HUES48 (cell line): Measurements from ENCODE around the gene PSMA7.
A peak's percentile ranks its signal among the peaks of the same experiment; 100 is the strongest.

Source experiments
- H3K27ac ChIP-seq: one replicate; pipeline ENCODE4 v1.7.0; 2013; ENCODE audit warnings: low read depth, low read length, inconsistent platforms
- H3K27me3 ChIP-seq: 2 replicates; pipeline ENCODE4 v1.6.1; 2013; ENCODE audit warnings: mild to moderate bottlenecking, low read length; ENCODE audit not compliant: control insufficient read depth, insufficient read depth
- H3K36me3 ChIP-seq: 2 replicates; pipeline ENCODE4 v1.6.1; 2013; ENCODE audit warnings: low read length; ENCODE audit not compliant: control insufficient read depth, insufficient read depth
- H3K4me1 ChIP-seq: 2 replicates; pipeline ENCODE4 v1.6.1; 2013; ENCODE audit warnings: mild to moderate bottlenecking, low read length; ENCODE audit not compliant: control insufficient read depth, insufficient read depth
- H3K4me3 ChIP-seq: 2 replicates; pipeline ENCODE4 v1.5.1; 2013; ENCODE audit warnings: mild to moderate bottlenecking, low read depth, low read length
- H3K9ac ChIP-seq: 2 replicates; pipeline ENCODE4 v1.6.1; 2013; ENCODE audit warnings: mild to moderate bottlenecking, low read depth, low read length, moderate library complexity
- H3K9me3 ChIP-seq: 2 replicates; pipeline ENCODE4 v1.6.1; 2013; ENCODE audit warnings: low read length; ENCODE audit not compliant: control insufficient read depth, insufficient read depth

Gene PSMA7

DNA sequence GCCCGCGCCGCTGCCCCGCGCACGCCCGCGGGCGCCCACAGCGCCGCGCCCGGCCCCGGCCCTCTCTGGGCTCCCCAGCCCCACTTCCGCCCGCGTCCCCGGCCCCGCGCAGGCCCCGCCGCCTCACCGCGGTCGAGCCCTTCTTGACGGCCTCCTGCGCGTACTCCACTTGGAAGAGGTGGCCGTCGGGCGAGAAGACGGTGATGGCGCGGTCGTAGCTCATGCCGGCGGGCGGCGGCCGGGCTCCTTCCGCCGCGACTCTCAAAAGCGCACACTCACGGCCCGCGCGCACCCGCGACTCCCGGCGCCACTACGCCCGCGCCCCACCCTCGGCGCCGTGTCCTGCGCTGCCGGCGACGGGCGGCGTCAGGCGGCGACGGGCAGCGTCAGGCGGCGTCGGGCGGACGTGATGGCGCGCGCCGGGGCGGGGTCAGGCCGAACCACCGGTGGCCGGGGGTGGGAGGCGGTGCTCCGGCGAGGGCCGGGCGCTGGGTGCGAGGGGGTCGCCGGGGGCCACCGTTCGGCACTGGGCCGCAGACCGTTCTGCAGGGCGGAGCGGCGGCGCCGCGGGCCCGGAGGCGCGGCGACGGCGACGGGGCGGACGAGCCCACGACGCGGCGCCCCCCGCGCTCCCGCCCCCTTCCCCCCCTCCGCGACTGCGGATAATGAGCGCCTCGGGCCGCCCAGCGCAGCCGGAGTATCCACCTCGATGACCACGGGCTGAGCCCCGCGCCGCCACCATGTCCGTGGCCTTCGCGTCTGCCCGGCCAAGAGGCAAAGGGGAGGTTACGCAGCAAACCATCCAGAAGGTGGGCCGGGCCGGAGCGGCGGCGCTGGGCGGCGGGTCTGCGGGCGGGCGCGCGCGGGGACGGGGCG lies at the start of gene PSMA7, which contains the start of gene SS18L1:
Gene PSMA7, minus strand, starts transcription at position 314 of the 876 bp plus-strand sequence. Its CDS starts 91 bp downstream, at position 223.
Gene SS18L1, plus strand, starts transcription at position 689 of the 876 bp plus-strand sequence. Its CDS starts 52 bp downstream, at position 741.
- Histone ChIP-seq H3K36me3 (peaks cover 45% of the 10 kb centered on the region), H3K27ac (peak within 1 kb of the TSS; percentile 83), H3K4me1 (peaks cover 13% of the 10 kb centered on the region)

DNA sequence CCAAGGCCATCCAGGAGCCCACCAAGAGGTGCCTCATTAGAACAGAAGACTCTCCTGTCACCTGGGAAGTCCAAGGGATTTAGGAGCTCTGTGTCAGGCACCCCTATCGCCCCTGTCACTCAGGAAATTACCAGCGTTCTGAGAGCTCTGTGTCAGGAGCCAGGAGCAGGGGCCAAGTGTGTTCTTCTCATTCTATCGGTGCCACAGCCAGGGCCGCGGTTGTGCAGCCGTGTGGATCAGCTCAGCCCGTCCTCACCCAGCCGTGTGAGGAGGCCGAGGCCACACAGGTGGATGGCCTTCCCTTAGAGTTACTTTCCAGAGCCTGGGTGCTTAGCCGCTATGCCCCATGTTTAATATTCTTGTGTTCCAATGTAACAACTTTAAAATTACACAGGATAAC lies 49.4 kb upstream of the PSMA7 start:
- Histone ChIP-seq H3K9ac (no peak overlapping the region), H3K27ac (no peak overlapping the region), H3K36me3 (peaks cover 21% of the 10 kb centered on the region), H3K27me3 (no peaks in the 10 kb centered on the region), H3K4me1 (no peaks in the 10 kb centered on the region), H3K9me3 (no peaks in the 10 kb centered on the region), H3K4me3 (no peak overlapping the region)

More for the DNA sequence above, at the start of gene PSMA7, which contains the start of gene SS18L1:
- H3K4me3 ChIP-seq, result peak within 1 kb of the TSS; percentile 84
- H3K9ac ChIP-seq, result peak within 1 kb of the TSS; percentile 91
- no peaks in the 10 kb centered on the region for H3K9me3 ChIP-seq
- no peaks in the 10 kb centered on the region for H3K27me3 ChIP-seq

DNA sequence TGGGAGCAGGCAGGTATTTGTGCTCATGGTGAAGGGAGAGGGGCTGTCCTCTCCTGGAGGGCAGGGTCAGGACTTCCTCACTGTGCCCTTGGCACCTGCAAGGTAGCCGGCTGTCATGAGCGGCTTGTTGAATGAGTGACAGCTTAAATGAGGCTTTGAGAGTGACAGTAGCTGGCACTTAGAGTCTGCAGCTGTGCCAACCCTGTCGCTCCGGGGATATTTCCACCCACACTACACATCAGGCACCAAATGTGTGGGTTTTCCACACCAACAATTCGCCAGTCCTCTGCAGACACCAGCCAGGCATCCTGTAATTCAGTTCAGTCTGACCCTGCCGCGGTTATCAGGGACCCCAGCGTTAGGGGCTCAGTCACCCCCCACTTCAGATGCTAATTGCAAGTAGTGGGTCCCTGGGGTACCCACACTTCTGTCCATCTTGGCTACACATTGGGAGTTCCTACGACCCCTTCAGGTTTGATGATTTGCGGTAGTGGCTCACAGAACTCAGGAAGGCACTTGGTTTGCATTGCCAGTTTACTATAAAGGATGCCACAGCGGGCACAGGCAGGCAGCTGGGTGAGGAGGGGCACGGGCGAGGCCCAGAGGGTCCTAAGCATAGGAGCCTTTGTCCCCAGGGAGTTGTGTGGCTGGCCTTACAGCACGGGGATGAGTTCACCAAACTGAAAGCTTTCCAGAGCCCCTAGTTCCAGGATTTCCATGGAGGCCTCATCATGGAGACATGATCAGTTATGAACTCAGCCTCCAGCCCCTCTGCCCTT lies 48.8 kb upstream of the PSMA7 start:
- Histone ChIP-seq H3K9ac (no peak overlapping the region), H3K36me3 (peaks cover 21% of the 10 kb centered on the region), H3K27ac (no peak overlapping the region), H3K27me3 (no peaks in the 10 kb centered on the region), H3K9me3 (no peaks in the 10 kb centered on the region), H3K4me3 (no peak overlapping the region), H3K4me1 (no peaks in the 10 kb centered on the region)

DNA sequence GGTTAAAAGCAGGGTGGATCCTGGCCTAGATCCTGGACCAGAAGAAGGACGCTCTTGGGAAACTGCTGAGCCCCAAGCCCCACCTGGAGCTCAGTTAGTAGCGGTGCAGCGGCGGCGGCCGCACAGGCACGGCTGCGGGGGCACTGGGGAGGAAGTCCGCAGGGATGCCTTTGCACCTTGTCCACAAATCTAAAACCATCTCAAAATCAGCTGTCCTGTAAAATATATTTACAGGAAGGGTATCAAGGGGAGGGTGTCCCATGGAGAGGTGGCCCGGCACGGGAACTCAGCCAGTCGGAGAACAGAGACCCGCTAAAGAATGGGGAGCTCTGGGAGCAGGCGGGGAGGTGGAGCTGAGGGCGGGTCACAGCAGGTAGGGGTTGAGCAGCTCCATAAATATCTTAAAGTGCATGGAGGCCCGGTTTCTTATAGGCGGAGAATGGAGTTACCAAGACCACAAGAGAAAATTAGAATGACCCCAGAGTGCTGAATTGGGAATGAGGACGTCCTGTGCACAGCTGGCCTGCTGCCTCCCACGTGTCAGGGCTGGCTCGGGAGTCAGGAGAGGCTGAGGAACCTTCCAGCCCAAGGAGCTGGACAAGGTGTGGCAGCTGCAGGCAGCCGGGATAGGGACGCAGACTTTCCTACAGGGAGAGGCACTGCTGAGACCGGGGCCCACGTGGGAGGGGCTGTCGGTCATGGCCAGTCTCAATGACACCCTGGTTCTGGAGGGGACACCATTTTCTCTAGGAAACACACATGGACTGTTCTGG lies 47.6 kb upstream of the PSMA7 start:
- Histone ChIP-seq H3K27ac (no peak overlapping the region), H3K27me3 (no peaks in the 10 kb centered on the region), H3K9me3 (no peaks in the 10 kb centered on the region), H3K4me1 (no peaks in the 10 kb centered on the region), H3K4me3 (no peak overlapping the region), H3K36me3 (peaks cover 19% of the 10 kb centered on the region), H3K9ac (no peak overlapping the region)

DNA sequence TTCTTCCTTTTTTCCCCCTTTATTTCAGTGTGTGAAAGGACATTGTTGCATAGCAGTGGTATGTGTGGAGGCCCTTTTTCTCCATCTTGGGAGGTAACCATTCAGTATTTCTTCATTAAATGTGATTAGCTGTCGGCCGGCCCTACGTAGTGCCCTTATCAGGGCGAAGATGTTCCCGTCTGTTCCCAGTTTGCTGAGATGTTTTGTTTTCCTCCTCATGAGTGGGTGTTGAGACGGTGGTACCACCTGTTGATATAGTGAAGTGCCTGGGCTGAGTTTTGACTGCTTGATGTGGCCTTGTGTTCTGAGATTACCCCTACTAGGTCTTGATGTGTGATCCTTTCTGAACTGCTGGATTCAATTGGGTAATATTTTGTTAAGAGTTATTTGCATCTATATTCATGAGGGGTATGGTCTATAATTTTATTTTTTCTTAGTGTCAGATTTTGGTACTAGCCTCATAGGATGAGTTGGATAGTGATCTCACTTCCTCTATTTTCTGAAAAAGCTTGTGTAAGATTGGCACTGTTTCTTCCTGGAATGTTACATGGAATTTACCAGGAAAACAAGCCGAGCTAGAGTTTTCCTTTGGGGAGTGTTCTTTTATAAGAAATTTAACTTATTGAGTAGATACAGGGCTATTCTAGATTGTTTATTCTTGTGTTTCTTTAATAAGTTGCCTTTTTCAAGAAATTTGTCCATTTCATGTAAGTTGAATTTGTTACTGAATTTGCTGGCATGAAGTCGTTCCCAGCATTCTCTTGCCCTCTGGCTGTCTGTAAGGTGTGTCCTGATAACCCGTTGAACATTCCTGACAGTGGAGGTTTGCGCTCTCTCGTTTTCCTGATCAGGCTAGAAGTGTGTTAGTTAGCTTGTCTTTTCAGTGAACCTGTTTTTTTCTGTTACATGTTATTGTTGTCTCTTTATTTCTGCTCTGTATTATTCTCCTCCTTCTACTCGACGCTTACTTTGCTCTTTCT lies 44.0 kb upstream of the PSMA7 start:
- H3K36me3 ChIP-seq, result peaks cover 4% of the 10 kb centered on the region; the same call in 1 of the 2 replicates
- no peaks in the 10 kb centered on the region for H3K9me3 ChIP-seq
- no peak overlapping the region for H3K4me3 ChIP-seq
- H3K27me3 ChIP-seq, result no peaks in the 10 kb centered on the region
- H3K27ac ChIP-seq, result no peak overlapping the region
- no peaks in the 10 kb centered on the region for H3K4me1 ChIP-seq
- no peak overlapping the region for H3K9ac ChIP-seq

DNA sequence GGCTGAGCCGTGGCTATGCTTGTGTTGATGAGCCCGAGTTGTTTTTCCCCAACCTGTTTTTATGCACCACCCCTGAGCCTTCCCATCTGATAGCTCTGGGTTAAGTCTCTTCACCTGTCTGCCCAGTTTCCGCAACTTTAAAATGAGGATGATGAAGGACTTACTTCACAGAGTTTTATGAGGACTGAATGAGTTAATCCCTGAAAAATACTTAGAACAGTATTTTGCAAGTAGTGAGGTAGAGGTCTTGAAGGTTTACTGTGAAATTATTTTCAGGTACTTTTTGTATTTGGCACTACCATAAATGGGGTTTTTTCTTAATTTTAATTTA lies 42.9 kb upstream of the PSMA7 start:
- Histone ChIP-seq H3K9me3 (no peaks in the 10 kb centered on the region), H3K27ac (no peak overlapping the region), H3K36me3 (peaks cover 8% of the 10 kb centered on the region; the same call in 1 of the 2 replicates), H3K4me3 (no peak overlapping the region), H3K4me1 (peaks cover 6% of the 10 kb centered on the region), H3K9ac (no peak overlapping the region), H3K27me3 (no peaks in the 10 kb centered on the region)

DNA sequence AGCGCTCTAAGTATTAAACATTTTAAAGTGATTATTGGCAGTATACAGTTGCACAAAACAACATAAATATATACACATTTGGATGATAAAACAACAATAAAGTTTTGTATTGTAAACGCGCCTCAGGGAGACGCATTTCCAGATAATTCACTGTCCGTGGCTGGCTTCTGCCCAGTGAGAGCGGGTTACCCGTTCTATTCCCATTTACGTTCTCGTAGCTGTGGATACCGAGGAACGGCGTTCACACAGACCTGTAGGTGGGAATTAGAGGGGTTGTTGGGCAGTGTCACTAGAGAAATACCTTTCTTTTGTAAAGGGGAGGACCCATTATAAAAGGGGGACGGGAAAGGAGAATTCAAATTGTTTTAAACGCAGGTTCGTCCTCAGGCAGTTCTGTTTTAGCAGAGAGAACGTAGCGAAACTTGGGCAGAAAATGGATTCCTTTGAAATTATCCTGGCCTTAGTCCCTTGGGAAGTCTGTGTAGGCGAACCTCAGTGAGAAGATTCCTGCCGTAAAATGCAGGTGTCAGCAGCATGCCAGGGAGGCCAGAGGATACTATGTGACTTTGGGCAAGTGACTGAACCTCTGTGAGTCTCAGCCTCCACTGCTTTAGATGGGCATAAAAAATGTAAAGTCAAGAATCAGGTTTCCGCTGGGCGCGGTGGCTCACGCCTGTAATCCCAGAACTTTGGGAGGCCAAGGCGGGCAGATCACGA lies 40.4 kb upstream of the PSMA7 start:
- peaks cover 6% of the 10 kb centered on the region for H3K4me1 ChIP-seq
- peaks cover 20% of the 10 kb centered on the region for H3K36me3 ChIP-seq
- peak overlapping the region; percentile 94 for H3K9ac ChIP-seq
- H3K27me3 ChIP-seq, result no peaks in the 10 kb centered on the region
- no peaks in the 10 kb centered on the region for H3K9me3 ChIP-seq
- peak overlapping the region; percentile 90 for H3K4me3 ChIP-seq
- H3K27ac ChIP-seq, result peak overlapping the region; percentile 98

DNA sequence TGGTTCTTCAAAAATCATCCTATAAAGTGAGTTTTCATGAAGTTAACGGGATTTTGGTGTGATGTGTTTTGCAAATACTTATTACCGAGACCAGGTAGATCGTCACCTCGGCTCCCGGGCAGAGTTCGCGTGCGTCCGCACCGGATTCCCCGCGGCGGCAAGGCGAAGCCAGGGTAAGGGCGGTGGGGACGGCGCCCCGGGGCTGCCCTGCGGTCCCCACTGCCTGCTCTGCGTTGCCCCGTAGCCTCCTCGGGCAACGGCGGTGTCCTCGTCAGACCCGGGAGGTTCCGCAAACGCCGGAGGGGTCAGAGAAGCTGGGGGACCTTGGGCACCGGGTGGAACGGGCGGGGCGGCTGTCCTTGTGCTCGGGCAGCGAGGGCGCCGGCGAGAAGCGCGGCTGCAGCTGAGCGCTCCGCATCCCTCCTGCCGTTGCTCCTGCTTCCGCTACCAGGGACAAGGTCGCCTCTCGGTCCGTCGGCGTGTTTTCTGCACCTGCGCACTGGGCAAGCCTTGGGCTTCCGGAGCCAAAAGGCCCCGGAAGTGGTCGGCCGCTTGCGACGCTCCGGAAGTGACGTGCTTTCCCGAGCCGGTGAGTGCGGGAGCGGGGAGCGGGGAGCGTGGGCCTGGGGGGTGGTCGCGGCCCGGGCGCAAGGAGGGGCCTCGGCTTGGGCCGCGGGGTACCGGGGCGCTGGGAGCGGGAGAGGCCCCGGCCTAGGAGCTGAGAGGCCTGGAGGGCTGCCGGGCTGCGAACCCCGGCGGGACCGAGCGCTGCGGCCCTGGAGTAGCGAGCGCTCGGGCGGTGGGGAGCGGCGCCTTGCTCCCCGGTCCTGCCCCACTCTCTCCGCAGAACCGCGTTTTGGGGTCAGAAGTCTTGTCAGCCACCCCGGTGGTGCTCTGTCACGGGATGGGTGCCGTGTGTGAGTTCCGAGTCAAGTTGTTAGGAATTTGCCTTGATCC lies 39.6 kb upstream of the PSMA7 start, which contains the start of gene MTG2:
Gene MTG2, plus strand, starts transcription at position 560 of the 957 bp plus-strand sequence. CDS start 10,393 bp downstream, outside the sequence.
- Histone ChIP-seq H3K36me3 (peaks cover 21% of the 10 kb centered on the region), H3K4me3 (peak within 1 kb of the TSS; percentile 90), H3K27me3 (no peaks in the 10 kb centered on the region), H3K27ac (peak within 1 kb of the TSS; percentile 98), H3K9me3 (no peaks in the 10 kb centered on the region), H3K9ac (peak within 1 kb of the TSS; percentile 94), H3K4me1 (peaks cover 6% of the 10 kb centered on the region)

DNA sequence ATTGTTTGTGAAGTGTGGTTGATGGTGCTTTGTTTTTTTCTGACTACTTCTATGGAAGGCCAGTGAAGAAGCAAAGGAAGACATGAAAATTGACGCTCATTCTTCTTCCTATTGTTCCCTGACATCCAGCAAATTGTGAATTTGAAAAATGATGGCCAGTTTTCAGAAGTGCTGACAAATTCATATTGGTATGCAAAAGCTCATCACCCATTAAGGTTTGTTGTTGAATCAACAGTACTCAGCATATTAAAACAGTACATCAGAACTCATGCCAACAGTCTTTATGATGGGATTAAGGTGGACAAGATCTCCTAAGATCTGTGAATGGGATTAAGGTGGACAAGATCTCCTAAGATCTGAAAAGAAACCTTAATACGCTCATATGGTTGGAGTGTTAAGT lies 38.6 kb upstream of the PSMA7 start:
- peak overlapping the region; percentile 98 for H3K27ac ChIP-seq
- H3K9me3 ChIP-seq, result no peaks in the 10 kb centered on the region
- no peak overlapping the region for H3K9ac ChIP-seq
- peaks cover 6% of the 10 kb centered on the region for H3K4me1 ChIP-seq
- no peaks in the 10 kb centered on the region for H3K27me3 ChIP-seq
- H3K36me3 ChIP-seq, result peaks cover 27% of the 10 kb centered on the region
- H3K4me3 ChIP-seq, result peak overlapping the region; percentile 90
